Measurements from ENCODE around the gene TEX2. TPM values are rescaled to one million over a fixed set of nuclear protein-coding genes. Genes with fewer than 3 reads are reported as not detected.

TEX2 gene
- total RNA-seq, 1 experiment from 2014 or later, result 20.2 TPM

DNA sequence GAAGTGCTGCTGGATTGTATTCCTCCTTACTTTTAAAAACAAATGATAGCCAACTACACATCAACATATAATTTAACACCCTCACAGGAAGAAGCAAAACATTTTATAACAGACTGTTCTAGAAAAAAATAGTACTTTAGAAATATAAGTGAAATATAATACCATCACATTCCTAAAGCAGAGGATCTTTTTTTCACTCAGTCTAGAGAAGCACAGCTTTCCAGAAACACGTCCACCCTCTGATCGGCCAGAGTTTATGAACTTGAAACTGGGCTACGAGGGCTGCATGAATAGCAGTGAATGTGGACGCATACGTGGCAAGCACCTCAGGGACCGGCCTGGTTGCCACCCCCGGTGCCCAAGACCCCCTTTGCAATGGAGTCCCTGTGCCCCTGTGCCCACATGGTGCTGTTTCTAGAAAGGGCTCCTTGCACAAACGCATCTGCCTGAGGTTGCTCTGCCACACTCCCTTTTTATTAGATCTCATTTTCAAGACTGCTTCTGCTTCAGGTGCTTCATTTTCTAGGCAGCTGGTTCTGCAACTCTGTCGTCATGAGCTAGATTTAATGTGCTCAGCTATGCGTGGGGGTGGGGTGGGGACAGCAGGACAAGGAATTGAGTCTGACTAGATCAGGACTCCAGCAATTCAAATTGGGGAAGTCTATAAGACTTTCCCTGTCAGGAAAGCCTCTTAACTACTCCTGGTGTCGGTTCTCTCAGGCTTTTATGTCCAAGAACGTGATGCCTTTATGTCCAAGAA lies 104.0 kb downstream of the TEX2 start:
- no TSS peak for BruUV-seq (replicated peaks)
- ChIA-PET POLR2A (interaction anchor here (1.0 to 1.4 kb wide), 2 partner anchors 11 to 13 kb away, joined by 5 read pairs; no protein-coding TSS in a partner anchor), CTCF (interaction anchor here (0.6 to 1.3 kb wide), 3 partner anchors 19 to 132 kb away, joined by 3 to 4 read pairs (median 3); no protein-coding TSS in a partner anchor)
- no peak overlapping the region for H3K4me3 ChIP-seq (ENCODE audit: low read depth, low read length)
- H3K27me3 Mint-ChIP-seq (ENCODE audit: insufficient read depth, unreplicated experiment), result no peaks in the 10 kb centered on the region
- DNase-seq, result peak; percentile 53 to 59
- peak overlapping the region; percentile 63 for H3K27ac Mint-ChIP-seq (ENCODE audit: unreplicated experiment)
- no peaks in the 10 kb centered on the region for H3K36me3 Mint-ChIP-seq (ENCODE audit: insufficient read depth, unreplicated experiment)
- no peaks in the 10 kb centered on the region for H3K9me3 ChIP-seq
- peaks cover 17% of the 10 kb centered on the region for H3K4me1 Mint-ChIP-seq (ENCODE audit: low read depth, unreplicated experiment)
- TF ChIP-seq CTCF (IDR thresholded peaks at IDR 0.05; ENCODE audit: insufficient read depth in 1 of 2, low read depth in 1 of 2, low read length in 1 of 2, severe bottlenecking in 1 of 2, unreplicated experiment in 1 of 2), result no peak
- H3K36me3 ChIP-seq (ENCODE audit: control insufficient read depth, insufficient read depth, low read length), result peaks cover 1% of the 10 kb centered on the region
- no peaks in the 10 kb centered on the region for H3K27me3 ChIP-seq (replicated peaks; ENCODE audit: control insufficient read depth, insufficient read depth, low read length)
- H3K4me3 Mint-ChIP-seq (ENCODE audit: unreplicated experiment), result no peak overlapping the region
- H3K9me3 Mint-ChIP-seq (ENCODE audit: unreplicated experiment), result no peaks in the 10 kb centered on the region
- H3K4me1 ChIP-seq, result peaks cover 24% of the 10 kb centered on the region
- intact Hi-C loops (cut with micrococcal nuclease; ENCODE audit: unreplicated experiment), result no loop called here

- Mint-ChIP-seq H3K27ac (ENCODE audit: unreplicated experiment) (peak overlapping the region; percentile 46), H3K9me3 (ENCODE audit: unreplicated experiment) (no peaks in the 10 kb centered on the region), H3K4me1 (ENCODE audit: low read depth, unreplicated experiment) (peaks cover 17% of the 10 kb centered on the region), H3K4me3 (ENCODE audit: unreplicated experiment) (no peak overlapping the region), H3K27me3 (ENCODE audit: insufficient read depth, unreplicated experiment) (no peaks in the 10 kb centered on the region), H3K36me3 (ENCODE audit: insufficient read depth, unreplicated experiment) (peaks cover 3% of the 10 kb centered on the region)
- no peaks in the 10 kb centered on the region for H3K9me3 ChIP-seq
- no peak for DNase-seq
- H3K27me3 ChIP-seq (replicated peaks; ENCODE audit: control insufficient read depth, insufficient read depth, low read length), result no peaks in the 10 kb centered on the region
- no peak for TF ChIP-seq CTCF (IDR thresholded peaks at IDR 0.05; ENCODE audit: insufficient read depth in 1 of 2, low read depth in 1 of 2, low read length in 1 of 2, severe bottlenecking in 1 of 2, unreplicated experiment in 1 of 2)
- BruUV-seq (replicated peaks), result no TSS peak
- peaks cover 1% of the 10 kb centered on the region for H3K36me3 ChIP-seq (ENCODE audit: control insufficient read depth, insufficient read depth, low read length)
- intact Hi-C loops (cut with micrococcal nuclease; ENCODE audit: unreplicated experiment), result no loop called here
- ChIA-PET CTCF (interaction anchor here (0.5 to 1.3 kb wide), 2 partner anchors 20 to 403 kb away, joined by 3 read pairs; no protein-coding TSS in a partner anchor), POLR2A (no interaction called here)
- H3K4me1 ChIP-seq, result peaks cover 24% of the 10 kb centered on the region
- no peak overlapping the region for H3K4me3 ChIP-seq (ENCODE audit: low read depth, low read length)
Observed at GRCh38 chr17:64158406-64158805, 104.7 kb downstream of the TEX2 start.

DNA sequence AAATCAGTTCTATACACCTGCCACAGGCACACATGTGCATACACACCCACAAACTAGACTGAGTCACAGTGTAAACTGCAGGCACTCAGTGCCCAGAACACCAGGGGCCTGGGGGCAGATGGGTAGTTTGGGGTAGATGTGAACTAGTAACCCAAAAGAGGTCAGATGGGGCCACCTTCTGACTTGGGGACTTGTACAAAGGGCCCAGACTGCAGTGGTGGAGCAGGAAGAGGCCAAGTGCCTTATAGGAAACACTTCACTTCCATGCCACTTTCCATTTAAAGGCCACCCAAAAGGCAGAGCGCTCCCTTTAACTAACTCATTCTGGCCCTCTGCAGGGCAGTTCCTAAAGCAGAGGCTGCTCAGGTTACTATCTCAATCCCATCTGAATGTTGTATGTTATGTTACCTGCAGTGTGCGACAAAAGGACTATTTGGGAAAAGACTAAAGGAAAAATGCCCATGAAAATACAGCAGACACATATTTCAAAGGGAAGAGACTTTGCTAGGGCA lies 105.3 kb downstream of the TEX2 start:
- ChIA-PET POLR2A (no interaction called here), CTCF (interaction anchor here (0.5 kb wide), 1 partner anchor 404 kb away, joined by 3 read pairs; no protein-coding TSS in a partner anchor)
- intact Hi-C loops (cut with micrococcal nuclease; ENCODE audit: unreplicated experiment), result no loop called here
- H3K27me3 Mint-ChIP-seq (ENCODE audit: insufficient read depth, unreplicated experiment), result no peaks in the 10 kb centered on the region
- no TSS peak for BruUV-seq (replicated peaks)
- Histone ChIP-seq H3K4me3 (ENCODE audit: low read depth, low read length) (no peak overlapping the region), H3K36me3 (ENCODE audit: control insufficient read depth, insufficient read depth, low read length) (peaks cover 1% of the 10 kb centered on the region), H3K27me3 (replicated peaks; ENCODE audit: control insufficient read depth, insufficient read depth, low read length) (no peaks in the 10 kb centered on the region), H3K4me1 (peaks cover 24% of the 10 kb centered on the region), H3K9me3 (no peaks in the 10 kb centered on the region)
- peak overlapping the region; percentile 46 for H3K27ac Mint-ChIP-seq (ENCODE audit: unreplicated experiment)
- TF ChIP-seq CTCF (IDR thresholded peaks at IDR 0.05; ENCODE audit: insufficient read depth in 1 of 2, low read depth in 1 of 2, low read length in 1 of 2, severe bottlenecking in 1 of 2, unreplicated experiment in 1 of 2), result no peak
- DNase-seq, result no peak
- peaks cover 17% of the 10 kb centered on the region for H3K4me1 Mint-ChIP-seq (ENCODE audit: low read depth, unreplicated experiment)
- no peak overlapping the region for H3K4me3 Mint-ChIP-seq (ENCODE audit: unreplicated experiment)
- H3K9me3 Mint-ChIP-seq (ENCODE audit: unreplicated experiment), result no peaks in the 10 kb centered on the region
- H3K36me3 Mint-ChIP-seq (ENCODE audit: insufficient read depth, unreplicated experiment), result peaks cover 10% of the 10 kb centered on the region
